NCI-H748 treated with DMSO at 0.1 percent for 48 hours (cell line): ENCODE data around the gene DNMT3B.
"Not testable (repeated sequence)": the region's sequence is repeated elsewhere in the genome, so short reads cannot be mapped to it uniquely, and the experiment has no call there.

ENCODE experiments used
- DNase-seq: peaks from one replicate; lab custom pipeline; 2025; lab: John Stamatoyannopoulos, UW

Gene DNMT3B

DNA sequence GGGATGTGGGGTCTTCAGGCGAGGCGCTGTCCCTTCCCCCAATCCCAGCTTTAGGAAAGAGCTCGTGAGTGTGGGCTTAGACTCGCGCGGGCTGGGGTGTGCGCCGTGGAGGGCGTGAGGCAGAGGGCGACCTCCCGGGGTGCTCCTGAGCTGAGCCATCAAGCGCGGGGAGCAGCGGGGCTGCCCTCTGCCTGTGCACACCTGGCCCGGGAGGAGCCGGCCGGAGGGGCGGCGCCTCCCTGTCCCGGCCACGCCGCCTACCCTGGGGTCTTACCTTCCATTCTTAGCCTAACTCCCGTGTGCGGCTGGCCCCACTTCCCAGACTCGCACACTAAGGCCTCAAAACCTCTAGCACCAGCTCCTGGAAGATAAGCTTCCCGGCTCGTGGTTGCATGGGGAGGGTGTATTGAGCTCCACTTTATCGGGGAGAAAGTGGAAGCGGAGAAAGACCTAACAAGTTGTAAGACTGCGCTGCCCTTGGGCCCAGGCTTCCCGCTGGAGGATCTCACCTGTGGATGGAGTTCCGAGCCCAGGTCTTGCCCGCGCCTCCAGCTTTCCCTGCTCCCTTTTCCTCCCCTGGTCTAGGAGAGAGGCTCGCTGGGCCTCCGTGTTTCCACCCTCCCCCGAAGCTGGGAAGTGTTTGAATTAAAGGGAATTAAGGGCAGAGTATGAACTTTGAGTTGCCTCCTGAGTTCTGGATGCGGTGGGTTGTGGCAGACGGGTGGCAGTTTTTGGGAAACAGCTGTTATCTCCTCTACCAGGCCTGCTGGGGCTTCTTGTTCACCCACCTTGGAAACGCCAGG lies 1.2 kb downstream of the DNMT3B start:
- DNase-seq = no peak

DNA sequence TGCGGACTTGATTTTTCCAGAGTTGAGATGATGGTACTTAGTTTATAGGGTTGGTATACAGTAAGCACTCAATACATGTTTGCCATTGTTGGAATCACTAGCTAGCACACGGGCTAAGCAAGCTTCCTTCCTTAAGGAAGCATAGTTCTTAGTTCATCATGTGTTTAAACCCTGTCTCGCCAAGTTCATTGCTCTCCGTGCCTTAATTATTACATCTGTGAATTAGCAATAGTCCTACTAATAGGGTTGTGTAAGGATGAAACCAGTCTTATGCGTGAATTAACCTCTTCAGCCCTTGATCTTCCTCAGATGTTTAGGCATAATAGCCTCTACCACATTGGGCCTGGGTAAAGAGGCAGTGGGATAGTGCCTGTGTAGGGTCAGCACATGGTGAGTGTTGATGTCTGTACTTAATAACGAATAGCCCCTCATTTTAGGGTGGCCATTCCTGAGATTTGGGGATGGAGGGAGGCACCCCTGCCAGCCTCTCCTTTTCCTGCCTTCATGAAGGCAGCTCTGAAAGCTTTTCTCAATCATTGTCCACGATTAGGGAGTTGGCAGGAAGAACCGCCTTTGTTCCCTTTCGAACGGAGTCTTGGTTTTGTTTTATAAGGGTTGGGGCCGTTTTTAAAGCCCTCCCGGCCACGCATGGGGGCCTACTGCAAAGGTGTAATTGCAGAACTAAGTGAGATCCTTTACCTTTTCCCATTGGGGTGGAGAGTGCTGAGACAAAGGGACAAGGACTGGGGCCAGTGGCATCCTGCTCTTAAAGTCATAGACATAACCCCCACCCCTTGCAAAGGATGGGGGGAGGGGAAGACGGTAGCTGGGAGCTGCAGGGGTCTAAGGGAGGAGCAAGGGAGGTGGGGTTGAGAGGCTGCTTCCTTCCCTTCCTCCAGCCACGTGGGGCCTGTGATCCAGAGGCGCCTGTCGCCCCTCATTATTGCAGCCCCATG lies 2.1 kb downstream of the DNMT3B start:
- DNase-seq = no peak

DNA sequence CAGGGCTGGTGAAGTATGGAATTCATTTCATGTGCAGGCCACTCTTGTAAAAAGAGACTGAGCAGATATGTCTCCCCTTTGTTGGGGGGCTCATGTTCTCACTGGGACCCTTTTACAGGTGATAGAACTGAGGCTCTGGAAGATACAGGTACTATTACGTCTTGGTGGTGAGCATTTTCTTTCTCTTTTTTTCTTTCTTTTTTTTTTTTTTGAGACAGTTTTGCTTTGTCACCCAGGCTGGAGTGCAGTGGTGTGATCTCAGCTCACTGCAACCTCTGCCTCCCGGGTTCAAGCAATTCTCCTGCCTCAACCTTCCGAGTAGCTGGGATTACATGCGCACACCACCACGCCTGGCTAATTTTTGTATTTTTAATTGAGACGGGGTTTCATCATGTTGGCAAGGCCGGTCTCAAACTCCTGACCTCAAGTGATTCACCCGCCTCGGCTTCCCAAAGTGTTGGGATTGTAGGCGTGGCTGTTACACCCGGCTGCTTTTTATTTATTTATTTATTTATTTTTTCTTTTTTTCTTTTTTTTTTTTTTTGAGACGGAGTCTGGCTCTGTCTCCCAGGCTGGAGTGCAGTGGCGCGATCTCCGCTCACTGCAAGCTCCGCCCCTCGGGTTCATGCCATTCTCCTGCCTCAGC lies 3.2 kb downstream of the DNMT3B start:
- not testable (repeated sequence) for DNase-seq

DNA sequence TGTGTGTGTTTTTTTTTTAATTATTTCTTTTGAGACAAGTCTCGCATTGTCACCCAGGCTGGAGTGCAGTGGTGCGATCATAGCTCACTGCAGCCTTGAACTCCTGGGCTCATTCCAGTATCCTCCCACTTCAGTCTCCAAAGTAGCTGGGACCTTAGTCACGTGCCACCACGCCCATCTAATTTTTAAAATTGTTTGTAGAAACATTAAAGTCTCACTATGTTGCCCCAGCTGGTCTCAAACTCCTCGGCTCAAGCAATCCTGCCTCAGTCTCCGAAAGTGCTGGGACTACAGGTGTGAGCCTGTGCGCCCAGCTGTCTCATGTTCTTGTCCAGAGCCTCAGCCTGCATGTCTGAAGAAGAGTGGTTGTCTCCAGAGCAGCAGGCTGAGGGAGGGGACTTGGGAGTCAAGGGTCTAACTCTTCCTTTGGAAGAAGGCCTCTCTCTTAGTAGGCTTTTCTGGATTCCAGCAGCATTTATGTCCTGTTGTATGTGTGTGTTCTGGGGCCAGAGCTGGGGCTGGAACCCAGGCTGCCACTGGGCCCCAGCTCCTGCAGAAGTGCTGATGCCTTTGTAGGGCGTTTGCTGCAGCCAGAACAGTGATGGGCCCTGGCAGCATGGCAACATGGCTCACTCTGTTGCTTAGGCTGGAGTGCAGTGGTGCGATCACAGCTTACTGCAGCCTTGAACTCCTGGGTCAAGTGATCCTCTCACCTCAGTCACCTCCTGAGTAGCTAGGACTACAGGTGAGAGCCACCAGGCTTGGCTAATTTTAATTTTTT lies 5.4 kb downstream of the DNMT3B start:
- DNase-seq = no peak

DNA sequence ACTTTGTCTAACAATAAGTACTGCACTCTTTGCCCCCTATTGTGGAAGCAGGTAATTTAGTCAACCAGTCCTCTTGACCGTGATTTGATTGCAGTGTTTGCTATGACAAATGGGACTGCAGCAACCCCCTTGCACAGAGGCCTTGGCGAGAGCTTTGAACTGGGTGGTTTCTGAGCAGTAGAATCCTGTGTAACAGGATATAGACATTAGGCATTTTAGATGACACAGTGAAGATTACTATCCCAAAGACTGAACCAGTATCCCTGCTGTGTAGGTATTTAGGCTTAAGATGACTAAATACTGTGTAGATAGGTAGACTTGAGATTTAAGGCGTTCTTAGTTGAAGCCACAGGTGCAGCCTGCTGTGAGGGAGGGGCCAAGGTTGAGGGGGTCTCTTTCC lies 9.9 kb downstream of the DNMT3B start:
- no peak for DNase-seq

DNA sequence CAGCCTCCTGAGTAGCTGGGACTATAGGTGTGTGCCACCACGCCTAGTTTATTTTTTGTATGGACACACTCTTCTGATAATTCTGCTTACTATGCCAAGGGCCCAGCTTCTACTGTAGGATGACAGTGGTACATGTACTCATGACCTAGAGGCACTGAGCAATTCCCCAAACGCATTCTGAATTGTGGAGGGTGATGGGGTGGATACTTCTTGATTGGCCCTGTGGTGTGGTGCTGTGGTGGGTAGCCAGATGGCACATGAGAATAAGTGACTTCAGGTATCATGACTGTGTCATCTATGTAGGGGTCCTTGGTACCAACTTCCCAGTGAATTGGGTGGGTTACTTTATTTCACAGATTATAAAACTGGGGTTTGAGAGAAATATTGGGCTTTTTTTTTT lies 11.0 kb downstream of the DNMT3B start:
- DNase-seq = no peak

DNA sequence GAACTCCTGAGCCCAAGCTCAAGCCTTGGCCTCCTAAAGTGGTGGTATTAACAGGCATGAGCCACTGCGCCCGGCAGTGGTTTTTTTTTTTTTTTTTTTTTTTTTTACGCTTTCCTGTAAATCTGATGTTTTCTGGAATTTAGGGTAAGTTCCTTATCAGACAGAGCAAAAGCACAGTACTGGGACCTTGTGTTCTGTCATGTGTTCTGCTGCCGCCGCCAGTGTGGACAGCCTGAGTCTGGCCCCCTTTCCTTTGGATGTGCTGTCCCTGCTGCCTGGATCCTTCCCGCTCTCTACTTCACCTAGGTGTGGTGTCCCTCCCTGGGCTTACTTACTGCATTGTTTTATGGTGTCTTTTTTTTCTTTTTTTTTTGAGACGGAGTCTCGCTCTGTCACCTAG lies 11.7 kb downstream of the DNMT3B start:
- no peak for DNase-seq

DNA sequence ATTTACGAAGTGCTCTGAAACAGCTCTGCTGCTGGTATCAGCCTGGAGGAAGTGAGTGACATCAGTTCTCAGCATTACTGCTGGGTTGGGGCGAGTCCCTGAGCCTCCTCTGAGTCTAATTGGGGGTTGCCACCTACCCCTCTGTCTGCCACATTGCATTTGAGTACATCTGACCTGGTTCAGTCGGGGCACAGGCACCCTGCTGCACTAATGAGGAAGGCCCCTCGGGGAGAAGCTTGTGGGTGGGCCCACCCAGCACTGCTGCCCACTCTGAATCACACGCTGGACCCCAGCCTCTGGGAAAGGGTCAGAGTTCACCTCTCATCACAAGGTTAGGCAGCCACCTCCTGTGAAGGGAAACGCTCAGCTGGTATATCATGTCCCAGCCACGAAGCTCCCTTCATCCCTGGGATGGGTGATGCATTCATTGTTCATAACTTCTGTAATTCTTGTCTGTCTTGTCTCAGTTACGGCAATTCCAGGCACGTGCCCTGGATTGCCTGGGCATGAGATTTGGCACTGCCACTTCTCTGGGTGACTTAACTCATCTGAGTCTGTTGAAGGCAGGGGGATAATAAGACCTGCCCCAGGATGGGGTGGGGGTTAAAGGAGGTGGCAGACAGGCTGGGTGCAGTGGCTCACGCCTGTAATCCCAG lies 13.3 kb downstream of the DNMT3B start:
- DNase-seq = no peak

DNA sequence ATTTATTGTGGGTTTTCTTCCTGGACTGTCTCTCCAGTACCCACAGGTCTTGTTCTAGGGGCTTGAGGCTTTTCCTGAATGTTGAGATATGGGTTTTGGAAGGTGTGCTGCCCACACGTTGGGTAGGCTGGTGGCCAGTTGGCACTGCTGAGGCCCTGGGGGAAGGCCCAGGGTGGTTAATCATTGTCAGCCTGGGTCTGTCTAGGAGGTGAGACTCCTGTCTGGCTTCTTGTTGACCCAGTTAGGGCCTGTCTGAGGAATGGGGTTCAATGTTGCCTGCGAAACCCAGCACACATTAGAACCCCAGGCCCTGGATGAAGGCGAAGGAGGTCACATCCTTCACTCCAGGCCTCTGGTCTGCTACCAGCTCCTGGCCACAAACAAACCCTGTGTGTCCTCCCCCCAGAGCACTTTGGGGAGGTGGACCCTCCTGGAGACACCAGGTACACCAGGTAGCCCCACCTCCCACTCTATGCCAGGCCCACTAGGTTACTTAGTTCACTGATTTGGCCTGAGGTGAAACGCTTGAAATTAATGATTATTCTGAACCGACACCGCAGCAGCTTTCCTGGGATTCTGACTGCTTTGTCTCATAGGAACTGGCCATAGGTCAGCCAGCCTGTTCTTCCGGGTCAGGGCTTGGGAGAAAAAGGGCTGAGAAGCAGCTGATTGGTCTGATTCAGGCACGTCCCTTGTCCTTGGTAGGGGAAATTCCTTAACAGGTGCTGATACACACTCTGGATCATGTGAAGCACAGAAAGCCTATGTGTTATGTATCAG lies 15.2 kb downstream of the DNMT3B start:
- no peak for DNase-seq

DNA sequence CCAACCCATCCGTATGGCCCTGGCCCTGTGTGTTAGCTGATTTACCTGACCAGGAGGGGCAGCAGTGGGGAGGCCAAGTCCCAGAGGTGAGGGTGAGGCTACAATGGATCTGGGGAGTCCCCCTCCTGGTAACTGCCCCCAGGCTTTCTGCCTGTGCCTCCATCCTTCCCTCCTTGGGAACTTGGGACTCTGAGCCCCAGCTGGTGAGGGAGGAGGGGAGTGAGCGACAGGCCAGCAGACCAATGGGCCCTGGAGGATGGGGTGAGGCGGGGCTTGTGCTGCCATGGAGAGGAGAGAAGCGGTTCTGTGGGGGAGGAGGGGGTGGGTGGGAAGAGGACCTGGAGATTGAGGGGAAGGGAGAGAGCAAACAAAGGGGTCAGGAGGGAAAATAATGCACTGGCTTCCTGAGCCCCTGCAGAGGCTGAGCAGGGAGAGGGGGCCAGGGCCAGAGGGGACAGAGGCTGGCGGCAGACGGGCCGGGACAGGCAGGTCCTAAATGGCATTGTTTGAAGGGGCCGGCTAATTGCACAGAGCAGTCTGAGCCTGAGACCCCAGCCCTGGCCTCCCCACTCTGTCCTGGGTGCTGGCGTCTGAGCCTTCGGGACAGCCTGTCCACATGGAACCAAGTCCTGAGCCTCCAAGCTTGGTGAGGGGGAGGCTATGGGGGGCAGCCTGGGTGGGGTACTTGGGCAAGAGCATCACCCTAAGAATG lies 17.5 kb downstream of the DNMT3B start:
- DNase-seq = no peak

DNA sequence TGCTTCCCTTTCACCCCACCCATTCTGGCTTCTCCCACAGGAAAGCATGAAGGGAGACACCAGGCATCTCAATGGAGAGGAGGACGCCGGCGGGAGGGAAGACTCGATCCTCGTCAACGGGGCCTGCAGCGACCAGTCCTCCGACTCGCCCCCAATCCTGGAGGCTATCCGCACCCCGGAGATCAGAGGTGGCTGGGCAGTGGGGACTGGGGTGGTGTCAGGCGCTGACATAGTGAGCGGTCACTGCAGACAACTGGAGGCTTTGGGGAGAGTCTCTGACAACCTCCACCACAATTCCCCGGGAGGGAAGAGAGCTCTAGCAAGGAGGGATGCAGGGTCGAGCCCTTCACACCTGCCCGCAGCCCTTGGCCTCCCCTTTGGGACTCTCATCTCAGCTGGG lies 18.1 kb downstream of the DNMT3B start:
- DNase-seq = no peak

DNA sequence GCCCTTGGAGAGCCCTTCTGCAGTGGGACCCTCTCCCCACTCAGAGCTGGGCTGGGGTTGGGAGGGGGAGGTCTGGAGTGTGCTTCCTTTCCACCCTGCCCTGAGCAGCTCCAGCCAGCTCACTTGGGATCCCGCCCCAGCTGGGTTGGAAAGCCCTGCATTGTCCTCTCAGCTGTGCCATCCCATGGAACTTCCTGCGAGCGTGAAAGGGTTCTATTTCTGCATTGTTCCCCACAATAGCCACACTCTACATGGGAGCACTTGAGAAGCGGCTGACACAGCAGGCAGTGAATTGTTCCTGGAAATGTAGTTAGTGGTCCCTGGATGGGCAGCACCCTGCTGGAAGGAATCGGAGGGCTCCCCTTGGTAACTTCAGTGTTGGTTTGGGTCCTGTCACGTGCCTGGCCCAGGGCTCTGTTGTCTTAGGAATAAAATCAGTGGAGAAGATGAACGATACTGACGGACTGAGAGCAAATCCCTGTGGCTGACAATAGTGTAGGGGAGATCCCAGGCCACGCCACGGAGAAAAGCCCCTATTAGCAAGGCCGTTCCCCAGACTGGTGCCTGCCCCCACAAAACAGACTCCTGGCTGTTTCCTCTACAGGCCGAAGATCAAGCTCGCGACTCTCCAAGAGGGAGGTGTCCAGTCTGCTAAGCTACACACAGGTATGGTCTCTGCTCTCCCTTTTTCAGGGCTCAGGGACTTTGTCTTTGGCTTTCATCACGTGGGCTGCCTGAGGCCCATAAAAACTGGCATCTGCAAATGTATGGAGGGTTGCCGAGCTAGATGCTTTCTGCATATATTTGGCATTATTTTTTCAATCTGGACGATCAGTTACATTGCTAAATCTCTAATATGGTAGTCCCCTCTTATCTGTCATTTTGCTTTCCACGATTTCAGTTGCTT lies 18.8 kb downstream of the DNMT3B start:
- no peak for DNase-seq

DNA sequence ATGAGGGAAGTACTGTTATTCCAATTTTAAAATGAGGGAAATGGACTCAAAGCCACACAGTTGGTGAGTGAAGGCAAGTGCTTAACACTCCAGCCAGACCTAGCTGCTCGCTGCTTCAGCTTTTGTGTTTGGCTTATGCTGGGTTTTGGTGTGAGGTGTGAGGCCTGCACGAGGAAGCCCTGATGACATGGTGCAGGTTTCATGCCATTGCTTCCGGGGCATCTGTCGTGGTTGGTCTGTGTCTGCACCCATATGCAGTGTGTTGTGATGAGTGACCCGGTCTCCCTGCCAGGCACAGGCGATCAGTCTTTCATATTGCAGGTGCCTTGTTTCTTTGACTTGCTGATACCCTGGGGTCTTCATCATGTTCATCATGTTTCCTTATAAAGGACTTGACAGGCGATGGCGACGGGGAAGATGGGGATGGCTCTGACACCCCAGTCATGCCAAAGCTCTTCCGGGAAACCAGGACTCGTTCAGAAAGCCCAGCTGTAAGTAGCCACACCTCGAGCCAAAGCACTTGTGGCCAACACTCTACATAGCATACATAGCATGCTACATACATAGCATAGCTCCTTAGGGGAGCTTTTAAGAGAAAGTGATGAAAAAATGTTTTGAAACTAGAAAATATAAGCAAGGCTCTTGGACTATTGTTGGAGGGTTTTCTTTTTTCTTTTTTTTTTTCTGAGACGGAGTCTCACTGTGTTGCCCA lies 22.3 kb downstream of the DNMT3B start:
- DNase-seq = no peak

DNA sequence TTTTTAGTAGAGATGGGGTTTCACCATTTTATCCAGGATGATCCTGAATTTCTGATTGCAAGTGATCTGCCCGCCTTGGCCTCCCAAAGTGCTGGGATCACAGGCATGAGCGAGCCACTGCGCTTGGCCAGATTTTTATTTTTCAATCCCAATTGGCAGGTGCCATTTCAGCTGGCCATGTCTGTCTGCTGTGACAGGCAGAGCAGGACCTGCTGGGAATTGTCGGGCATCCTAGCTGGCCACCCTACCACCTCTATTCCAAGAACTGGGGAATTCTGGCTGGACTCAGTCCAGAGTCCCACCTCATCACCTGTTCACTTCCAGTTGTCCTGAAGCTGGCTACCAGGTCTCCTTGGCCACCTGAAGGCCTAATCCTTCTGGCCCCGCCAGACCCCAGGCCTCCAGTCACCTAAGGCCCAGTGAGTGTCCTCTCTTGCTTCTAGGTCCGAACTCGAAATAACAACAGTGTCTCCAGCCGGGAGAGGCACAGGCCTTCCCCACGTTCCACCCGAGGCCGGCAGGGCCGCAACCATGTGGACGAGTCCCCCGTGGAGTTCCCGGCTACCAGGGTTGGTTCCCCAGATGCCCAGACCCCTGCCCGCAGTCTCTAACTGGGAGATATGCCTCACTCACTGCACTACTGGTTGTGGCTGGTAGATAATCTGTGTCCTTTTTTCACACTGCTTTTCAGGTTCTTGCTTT lies 24.0 kb downstream of the DNMT3B start:
- DNase-seq = no peak

DNA sequence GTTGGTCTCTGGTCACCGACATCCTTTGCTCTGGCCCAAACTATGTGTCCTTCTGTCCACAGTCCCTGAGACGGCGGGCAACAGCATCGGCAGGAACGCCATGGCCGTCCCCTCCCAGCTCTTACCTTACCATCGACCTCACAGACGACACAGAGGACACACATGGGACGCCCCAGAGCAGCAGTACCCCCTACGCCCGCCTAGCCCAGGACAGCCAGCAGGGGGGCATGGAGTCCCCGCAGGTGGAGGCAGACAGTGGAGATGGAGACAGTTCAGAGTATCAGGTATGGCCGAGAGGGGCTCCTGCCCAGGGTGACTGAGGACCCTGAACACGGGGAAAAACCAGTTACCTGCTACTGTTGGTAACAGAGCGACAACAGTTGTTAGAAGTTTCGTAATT lies 25.0 kb downstream of the DNMT3B start:
- no peak for DNase-seq

DNA sequence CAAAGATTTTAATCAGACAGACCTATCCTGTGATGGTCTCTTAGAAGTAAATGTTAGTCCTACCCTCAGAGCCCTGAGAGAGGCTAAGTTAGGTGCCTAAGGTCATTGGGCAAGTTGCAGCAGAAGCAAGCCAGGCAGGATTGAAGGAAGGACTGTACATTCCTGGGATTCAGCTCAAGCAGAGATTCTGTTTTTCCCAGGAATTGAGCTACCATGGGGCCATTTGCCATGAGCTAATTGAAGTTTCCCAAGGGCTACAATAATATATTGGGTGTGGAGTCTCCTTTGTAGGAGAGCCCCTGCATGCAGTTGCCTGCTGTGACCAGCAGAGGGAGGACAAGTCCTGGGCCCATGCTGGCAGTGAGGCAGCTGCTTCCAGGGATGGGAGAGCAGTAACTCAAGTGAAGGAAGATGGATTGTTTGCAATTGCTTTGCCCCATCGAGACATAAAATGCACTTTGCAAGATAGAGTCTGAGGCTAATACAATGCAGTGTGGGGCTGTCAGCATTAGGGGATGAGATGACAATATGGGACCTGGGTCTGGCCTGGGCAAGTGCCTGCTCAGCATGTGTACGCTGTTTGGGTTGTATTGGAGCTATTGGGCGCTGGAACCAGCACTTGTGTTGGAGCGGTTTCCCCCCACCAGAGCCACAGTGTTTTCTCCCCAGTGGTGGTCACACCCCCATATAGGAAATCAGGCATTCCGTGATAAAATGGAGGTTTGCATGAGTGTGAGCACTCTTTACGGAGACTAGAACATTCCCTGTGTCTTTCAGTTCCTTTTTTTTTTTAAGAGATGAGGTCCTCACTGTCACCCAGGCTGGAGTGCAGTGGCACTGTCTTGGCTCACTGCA lies 27.9 kb downstream of the DNMT3B start:
- peak; percentile 12 for DNase-seq

DNA sequence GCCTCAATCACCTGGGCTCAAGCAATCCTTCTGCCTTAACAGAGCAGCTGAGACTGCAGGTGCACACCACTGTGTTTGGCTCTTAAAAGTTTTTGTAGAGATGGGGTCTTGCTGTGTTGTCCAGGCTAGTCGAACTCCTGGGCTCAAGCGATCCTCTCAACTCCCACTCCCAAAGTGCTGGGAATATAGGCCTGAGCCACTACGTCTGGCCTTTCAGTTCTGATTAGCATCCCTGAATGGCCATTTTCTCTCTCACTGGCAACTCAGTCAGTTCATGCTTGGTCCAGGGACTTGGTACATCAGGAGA lies 28.5 kb downstream of the DNMT3B start:
- no peak for DNase-seq
